ENCODE data around the gene VPS26A.
"Not testable (repeated sequence)": the region's sequence is repeated elsewhere in the genome, so short reads cannot be mapped to it uniquely, and the experiment has no call there.

The VPS26A gene

DNA sequence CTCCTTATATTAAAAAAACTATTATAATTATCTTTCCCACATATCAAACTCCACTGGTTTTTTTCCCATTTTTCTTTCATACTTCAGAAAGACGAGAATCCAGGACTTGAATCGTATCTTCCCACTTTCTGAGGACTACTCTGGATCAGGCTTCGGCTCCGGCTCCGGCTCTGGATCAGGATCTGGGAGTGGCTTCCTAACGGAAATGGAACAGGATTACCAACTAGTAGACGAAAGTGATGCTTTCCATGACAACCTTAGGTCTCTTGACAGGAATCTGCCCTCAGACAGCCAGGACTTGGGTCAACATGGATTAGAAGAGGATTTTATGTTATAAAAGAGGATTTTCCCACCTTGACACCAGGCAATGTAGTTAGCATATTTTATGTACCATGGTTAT is 20.2 kb upstream of the VPS26A start:
- DNase-seq (ENCODE audit: low spot score): no peak

DNA sequence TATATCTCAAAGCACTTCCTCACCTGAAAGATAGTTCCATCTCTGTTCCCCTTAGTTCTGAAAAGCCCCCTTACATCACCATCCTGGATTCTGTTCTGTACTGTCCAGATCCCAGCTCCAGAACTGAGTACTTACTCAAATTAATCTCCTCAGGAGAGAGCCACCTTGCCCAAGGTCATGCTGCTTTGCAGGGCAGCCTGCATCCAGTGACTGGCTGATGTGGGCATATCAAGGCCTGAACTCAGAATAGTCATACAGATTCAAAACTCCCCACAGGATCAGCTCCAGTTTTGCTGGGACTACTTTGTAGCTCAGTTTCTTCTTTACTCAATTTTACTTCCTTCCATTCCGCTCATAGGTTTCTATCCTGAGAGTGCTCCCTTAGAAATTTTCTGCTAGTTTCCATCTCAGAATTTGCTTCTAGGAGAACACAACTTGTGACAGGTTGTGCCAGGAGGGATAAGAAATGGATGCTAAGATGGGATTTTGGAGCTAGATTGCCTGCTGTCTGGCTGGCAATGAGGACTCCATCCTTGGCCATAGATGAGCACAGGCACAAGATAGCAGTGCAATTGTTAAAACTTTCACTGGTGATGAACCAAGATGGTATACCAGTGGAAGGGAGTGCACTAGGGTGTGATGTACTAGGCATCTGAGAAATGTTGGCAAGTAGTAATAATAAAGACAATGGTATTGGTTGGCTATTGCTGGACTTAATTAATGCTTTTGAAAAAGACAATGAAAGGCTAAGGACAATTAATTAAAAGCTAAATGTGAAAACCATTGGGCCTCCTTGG is 18.8 kb upstream of the VPS26A start:
- no peak for DNase-seq (ENCODE audit: low spot score)

DNA sequence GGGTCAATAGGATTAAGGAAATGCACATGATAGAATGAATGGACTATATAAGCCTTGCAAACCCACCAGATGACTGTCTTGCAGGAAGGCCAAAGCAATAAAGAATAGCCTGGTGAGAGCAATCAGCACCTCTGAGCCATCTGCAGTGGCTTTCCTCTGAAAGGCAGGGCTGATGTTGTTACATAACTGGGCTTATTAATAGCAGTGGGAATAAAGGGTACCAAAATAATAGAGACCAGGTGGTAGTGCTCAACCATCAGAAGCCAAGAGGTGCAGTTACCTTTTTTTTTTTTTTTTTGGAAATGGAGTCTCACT is 16.8 kb upstream of the VPS26A start:
- DNase-seq (ENCODE audit: low spot score): no peak

- no peak for DNase-seq (ENCODE audit: low spot score)
Measured at GRCh38 chr10:69107699-69108098, 16.3 kb upstream of the VPS26A start.

DNA sequence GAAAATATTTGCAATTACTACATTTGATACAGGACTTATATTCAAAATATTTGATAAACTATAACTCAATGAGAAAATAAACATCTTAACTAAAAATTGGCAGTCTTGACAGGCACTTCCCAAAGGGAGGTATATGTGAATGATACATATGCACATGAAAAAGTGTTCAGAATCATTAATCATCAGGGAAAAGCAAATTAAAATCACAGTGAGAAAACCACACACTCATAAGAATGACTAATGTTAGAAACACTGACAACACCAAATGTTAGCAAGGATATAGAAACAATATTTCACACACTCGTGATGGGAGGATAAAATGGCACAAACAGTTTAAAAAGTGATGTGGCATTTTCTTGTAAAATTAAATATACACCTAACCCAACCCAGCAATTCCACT is 4.1 kb upstream of the VPS26A start:
- no peak for DNase-seq (ENCODE audit: low spot score)

DNA sequence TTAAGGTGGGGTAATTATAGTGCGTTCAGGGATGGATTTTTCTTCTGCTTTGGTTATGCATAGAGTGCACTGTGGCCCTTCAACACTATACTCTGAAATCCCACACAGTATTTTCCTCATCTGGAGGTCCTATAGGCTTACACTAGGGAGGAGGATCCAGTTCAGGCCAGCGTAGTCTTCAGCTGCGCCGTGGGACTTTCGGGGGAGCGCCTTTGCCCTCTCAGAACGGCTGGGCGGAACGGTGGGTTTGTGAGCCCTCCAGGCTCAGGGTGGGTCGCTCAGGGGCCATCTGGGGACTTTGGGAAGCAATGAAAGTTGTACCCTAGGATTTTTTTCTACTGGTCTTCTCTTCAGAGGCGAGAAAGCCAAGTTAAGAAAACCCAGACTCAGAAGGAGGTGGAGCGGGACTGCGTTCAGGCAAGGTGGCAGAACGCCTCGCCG is 652 bp upstream of the VPS26A start:
- no peak for DNase-seq (ENCODE audit: low spot score)

GRCh38 chr10:69124563-69125268 is 738 bp downstream of the VPS26A start:
- DNase-seq (ENCODE audit: low spot score): peak; percentile 55

DNA sequence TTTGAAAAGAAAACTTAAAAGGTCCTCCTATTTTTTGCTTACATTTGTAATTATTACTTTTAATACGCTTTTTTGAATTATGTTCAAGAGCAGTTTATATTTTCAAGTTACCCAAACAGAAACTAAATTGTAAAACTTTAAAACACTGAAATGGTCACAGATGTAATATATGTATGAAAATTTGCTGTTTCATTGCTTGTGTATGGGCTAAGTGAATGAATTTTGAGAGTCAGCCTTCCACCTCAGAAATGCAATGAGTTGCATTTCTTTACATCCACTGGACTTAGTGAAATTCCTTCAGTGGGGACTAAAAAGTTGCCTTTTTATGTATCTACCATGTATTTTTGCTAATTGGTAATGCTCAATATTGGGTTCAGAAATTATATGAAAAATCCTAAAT is 1.6 kb downstream of the VPS26A start:
- DNase-seq (ENCODE audit: low spot score): no peak

GRCh38 chr10:69130251-69130650 is 6.3 kb downstream of the VPS26A start:
- DNase-seq (ENCODE audit: low spot score): no peak

GRCh38 chr10:69139961-69140360 is 16.0 kb downstream of the VPS26A start:
- DNase-seq (ENCODE audit: low spot score): no peak

- DNase-seq (ENCODE audit: low spot score): no peak
Measured at GRCh38 chr10:69141304-69141703, 17.3 kb downstream of the VPS26A start.

- DNase-seq (ENCODE audit: low spot score): not testable (repeated sequence)
Measured at GRCh38 chr10:69142074-69142473, 18.1 kb downstream of the VPS26A start.

- DNase-seq (ENCODE audit: low spot score): no peak
Measured at GRCh38 chr10:69142983-69143382, 19.0 kb downstream of the VPS26A start.

- no peak for DNase-seq (ENCODE audit: low spot score)
Measured at GRCh38 chr10:69145329-69145728, 21.4 kb downstream of the VPS26A start.

DNA sequence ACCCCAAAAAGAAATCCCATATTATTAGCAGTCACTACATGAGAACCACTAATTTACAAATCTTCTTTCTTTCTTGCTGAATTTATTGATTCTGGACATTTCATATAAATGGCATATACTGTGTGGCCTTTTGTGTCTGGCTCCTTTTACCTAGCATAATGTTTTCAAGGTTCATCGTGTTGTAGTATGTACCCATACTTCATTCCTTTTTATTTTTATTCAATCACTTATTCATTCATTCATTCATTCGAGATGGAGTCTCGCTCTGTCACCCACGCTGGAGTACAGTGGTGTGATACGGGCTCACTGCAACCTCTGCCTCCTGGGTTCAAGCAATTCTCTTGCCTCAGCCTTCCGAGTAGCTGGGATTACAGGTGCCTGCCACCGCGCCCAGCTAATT is 21.9 kb downstream of the VPS26A start:
- no peak for DNase-seq (ENCODE audit: low spot score)

DNA sequence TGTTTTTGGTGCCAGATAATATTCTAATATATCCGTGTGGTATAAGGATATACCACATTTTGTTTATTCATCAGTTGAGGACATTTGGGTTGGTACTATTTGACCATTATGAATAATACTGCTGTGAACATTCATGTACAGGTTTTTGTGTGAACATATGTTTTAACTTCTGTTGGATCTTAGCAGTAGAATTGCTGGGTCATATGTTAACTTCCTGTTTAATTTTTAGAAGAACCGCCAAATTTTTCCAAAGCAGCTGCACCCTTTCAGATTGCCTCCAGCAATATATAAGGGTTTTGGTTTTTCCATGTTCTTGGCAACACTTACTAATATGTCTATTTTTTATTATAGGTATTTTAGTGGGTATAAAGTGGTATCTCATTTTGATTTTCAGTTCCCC is 22.8 kb downstream of the VPS26A start:
- DNase-seq (ENCODE audit: low spot score): no peak

GRCh38 chr10:69151984-69152383 is 28.0 kb downstream of the VPS26A start:
- no peak for DNase-seq (ENCODE audit: low spot score)

- DNase-seq (ENCODE audit: low spot score): no peak
Measured at GRCh38 chr10:69153227-69153626, 29.2 kb downstream of the VPS26A start.

DNA sequence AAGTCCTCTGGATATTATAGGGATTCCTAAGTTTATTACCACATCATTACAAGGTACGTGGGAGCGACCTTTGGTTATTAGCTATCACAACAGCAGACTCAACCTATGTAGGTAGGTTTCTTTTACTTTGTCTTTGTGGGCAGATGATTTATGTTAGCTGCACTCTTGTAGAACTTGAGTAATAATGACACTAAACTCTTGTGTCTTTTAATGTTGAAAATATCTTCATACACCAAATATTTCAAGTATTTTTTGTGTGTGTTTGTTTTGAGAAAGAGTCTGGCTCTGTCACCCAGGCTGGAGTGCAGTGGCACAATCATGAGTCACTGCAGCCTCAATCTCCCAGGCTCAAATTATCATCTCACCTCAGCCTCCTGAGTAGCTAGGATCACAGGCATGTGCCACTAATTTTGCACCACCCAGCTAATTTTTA is 36.8 kb downstream of the VPS26A start:
- DNase-seq (ENCODE audit: low spot score): no peak

DNA sequence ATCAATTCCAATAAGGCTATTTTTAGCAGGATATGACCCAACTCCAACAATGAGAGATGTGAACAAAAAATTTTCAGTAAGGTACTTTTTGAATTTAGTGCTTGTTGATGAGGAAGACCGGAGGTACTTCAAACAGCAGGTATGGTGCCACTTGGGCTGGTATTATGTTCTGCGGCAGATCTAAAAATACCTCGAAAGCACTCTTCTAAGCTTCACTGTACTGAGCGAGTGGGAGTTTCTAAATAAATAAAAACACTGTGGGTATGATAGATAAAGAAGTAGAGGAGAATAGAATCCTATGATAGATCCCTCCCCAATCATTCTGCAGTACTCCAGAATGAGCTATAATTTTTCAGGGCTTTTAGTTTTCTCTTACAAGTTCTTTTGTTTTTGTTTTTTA is 44.5 kb downstream of the VPS26A start:
- DNase-seq (ENCODE audit: low spot score): no peak

DNA sequence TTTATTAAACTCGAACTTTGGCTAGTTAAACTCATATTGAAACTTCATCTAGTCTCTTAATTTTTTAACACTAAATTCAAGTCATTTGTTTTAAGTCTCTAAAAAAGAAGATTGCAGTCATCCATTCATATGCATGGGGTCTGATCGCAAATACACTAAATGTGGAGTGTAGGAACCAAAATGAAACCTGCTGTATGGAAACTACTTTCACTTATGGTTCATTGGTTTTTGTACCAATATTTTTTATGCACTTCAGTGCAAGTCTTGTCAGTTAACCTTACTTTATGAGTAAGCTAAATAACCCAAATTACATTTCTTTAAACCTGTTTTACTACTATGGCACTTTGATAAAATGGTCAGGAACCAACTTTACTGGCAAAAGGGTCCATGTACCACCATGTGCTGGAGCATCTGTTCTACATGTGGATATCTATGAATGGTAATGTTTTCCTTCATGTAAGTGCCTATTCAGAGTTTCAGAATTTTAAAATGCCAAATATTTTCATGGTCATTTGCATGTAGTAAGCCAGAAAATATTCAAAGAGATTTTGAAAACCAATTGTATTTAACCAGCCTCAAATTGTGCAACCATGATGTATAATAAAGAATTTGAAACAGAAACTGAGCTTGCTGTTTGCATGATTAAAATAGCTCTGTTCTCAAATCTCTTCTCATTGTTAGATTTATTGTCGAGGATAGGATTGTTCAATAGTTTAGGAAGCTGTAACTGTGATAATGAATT is 48.4 kb downstream of the VPS26A start:
- no peak for DNase-seq (ENCODE audit: low spot score)

GRCh38 chr10:69175326-69175725 is 51.3 kb downstream of the VPS26A start:
- not testable (repeated sequence) for DNase-seq (ENCODE audit: low spot score)

DNA sequence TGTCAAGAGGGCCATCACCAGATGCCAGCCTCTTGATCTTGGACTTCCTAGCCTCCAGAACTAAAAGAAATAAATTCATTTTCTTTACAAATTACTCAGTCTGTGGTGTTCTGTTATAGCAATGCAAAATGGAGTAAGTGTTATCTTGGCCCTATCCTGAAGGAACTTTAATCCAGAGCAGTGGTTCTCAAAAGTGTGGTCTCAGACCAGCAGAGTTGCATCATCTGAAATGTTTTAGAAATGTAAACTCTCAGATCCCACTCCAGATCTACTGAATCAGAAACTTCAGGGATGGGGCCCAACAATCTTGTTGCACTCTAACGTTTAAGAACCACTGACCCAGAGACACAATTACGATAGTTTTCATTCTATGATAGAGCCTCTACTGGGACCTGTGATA is 52.8 kb downstream of the VPS26A start:
- no peak for DNase-seq (ENCODE audit: low spot score)
